Spleen (tissue), 11 donors: ENCODE data around the gene MAD2L1BP. TPM values are rescaled to one million over a fixed set of nuclear protein-coding genes. Genes with fewer than 3 reads are reported as not detected.
A peak's percentile ranks its signal among the peaks of the same experiment; 100 is the strongest.

Source experiments
- DNase-seq: peaks from one replicate; pipeline ENCODE4 v3.0.0-alpha.2; 2020
- H3K27ac ChIP-seq, 8 donors: fragments of 200-600 bp; sonication (generic) in 7 of 8; 1 replicate in 4 of 8; 2 replicates in 4 of 8; pipeline versions ENCODE4 v1.5.0 to v1.8.0; 2016 to 2021; ENCODE audit warnings: inconsistent platforms in 4 of 8, mild to moderate bottlenecking in 4 of 8, moderate library complexity in 1 of 8
- H3K27me3 ChIP-seq, 7 donors: fragments of 200-600 bp; sonication (generic) in 6 of 7; replicated peaks in 1 of 7; 1 replicate in 4 of 7; 2 replicates in 3 of 7; pipeline versions ENCODE4 v1.5.0 to v1.8.0; 2016 to 2021; ENCODE audit warnings: inconsistent platforms in 3 of 7, mild to moderate bottlenecking in 1 of 7
- H3K36me3 ChIP-seq, 6 donors: fragments of 200-600 bp; sonication (generic) in 5 of 6; 1 replicate in 4 of 6; 2 replicates in 2 of 6; pipeline versions ENCODE4 v1.5.0 to v1.8.0; 2016 to 2021; ENCODE audit warnings: inconsistent platforms in 2 of 6
- H3K4me1 ChIP-seq, 6 donors: fragments of 200-600 bp; sonication (generic) in 5 of 6; 1 replicate in 3 of 6; 2 replicates in 3 of 6; pipeline versions ENCODE4 v1.5.0 to v1.8.0; 2016 to 2021; ENCODE audit warnings: inconsistent platforms in 3 of 6
- H3K4me3 ChIP-seq, 8 donors: fragments of 200-600 bp; sonication (generic) in 7 of 8; 1 replicate in 4 of 8; 2 replicates in 4 of 8; pipeline versions ENCODE4 v1.5.0 to v1.8.0; 2016 to 2021; ENCODE audit warnings: inconsistent platforms in 4 of 8, mild to moderate bottlenecking in 4 of 8, moderate library complexity in 2 of 8
- H3K9me3 ChIP-seq, 8 donors: fragments of 200-600 bp; sonication (generic) in 7 of 8; 1 replicate in 4 of 8; 2 replicates in 4 of 8; pipeline versions ENCODE4 v1.5.0 to v1.8.0; 2016 to 2021; ENCODE audit warnings: inconsistent platforms in 4 of 8
- CTCF ChIP-seq, 11 experiments: fragments of 200-600 bp in 7 of 11; fragments of 450-650 bp in 4 of 11; sonication (generic) in 4 of 11; IDR thresholded peaks in 8 of 11; conservative IDR thresholded peaks in 3 of 11; 1 replicate in 7 of 11; 2 replicates in 4 of 11; pipeline versions ENCODE4 v1.4.0 to v1.8.0; 2016 to 2021; ENCODE audit warnings: antibody characterized with exemption in 11 of 11, inconsistent platforms in 4 of 11, mild to moderate bottlenecking in 1 of 11
- POLR2A ChIP-seq, 3 donors: fragments of 450-650 bp; IDR thresholded peaks; one replicate each; pipeline ENCODE4 v1.5.1; 2017; ENCODE audit warnings: antibody characterized with exemption in 3 of 3, mild to moderate bottlenecking in 1 of 3
- POLR2AphosphoS5 ChIP-seq, 3 donors: sonication (generic); formaldehyde crosslinking; IDR thresholded peaks; one replicate each; pipeline ENCODE4 v1.5.1; 2017; ENCODE audit warnings: antibody characterized with exemption in 3 of 3
- WGBS, 5 donors: extraction: QIAGEN DNeasy Blood & Tissue Kit in 3 of 5; methylation state at CpG; one replicate each; pipeline versions ENCODE4 v1.1.5 to v1.1.7; 2013 to 2018; 5-methylcytosine and 5-hydroxymethylcytosine counted together
- intact Hi-C: fragments of 100-400 bp; cut with DNase I; formaldehyde crosslinking; loops from one replicate; pipeline ENCODE4 v1.15.0; 2023; ENCODE audit warnings: low total_unique reads
- polyA plus RNA-seq, 3 donors: library from polyadenylated mRNA; stranded (reverse); fragments of 200-250 nt; gene quantifications; one replicate each; pipeline ENCODE4 v1.2.1, GENCODE V29; 2013
- total RNA-seq, 7 donors: library from RNA; depleted of rRNA in 3 of 7; stranded (reverse); fragments of >200 nt in 3 of 7; fragmentation: NEBNext Ultra II Directional in 4 of 7; extraction: Animal tissue kit (Norgen Biotek cat#: 25700) in 4 of 7; gene quantifications; one replicate each; pipeline versions ENCODE4 v1.1.0 to v1.2.1, GENCODE V29; 2016 to 2021
- donor health status: healthy with polysubstance abuse.
- donor health status: DM: no; HTN: no; CAD: no; lungs with moderate emphysema.
- donor health status: DM: no; HTN: no; CAD: no.
- donor health status: Bipolar disorder and iron deficiency.
- donor health status: healthy.
- donor health status: DM: no; HTN: no; CAD: no.
- donor health status: DM: yes; HTN: yes; CAD: no.

MAD2L1BP gene
- total and polyA plus RNA-seq, 10 donors = 18.9 to 33.4 (median 21.7) TPM

GRCh38 chr6:43666196-43666920, 30.7 kb downstream of the MAD2L1BP start:
- Histone ChIP-seq H3K9me3 (peaks cover 0 to under 1% (median 0%) of the 10 kb centered on the region in 8 donors), H3K27me3 (peaks cover 0 to 5% (median 0%) of the 10 kb centered on the region in 7 donors), H3K27ac (no peak overlapping the region), H3K4me1 (peaks cover 11 to 45% (median 23%) of the 10 kb centered on the region in 6 donors), H3K36me3 (peaks cover 0 to 25% (median 10%) of the 10 kb centered on the region in 6 donors), H3K4me3 (no peak overlapping the region)
- TF ChIP-seq POLR2AphosphoS5 (IDR thresholded peaks at IDR 0.05) (no peak), CTCF (IDR thresholded peaks at IDR 0.05 in 8 of 11, conservative IDR thresholded peaks at IDR 0.05 in 3 of 11) (no peak), POLR2A (IDR thresholded peaks at IDR 0.05) (no peak)
- no peak for DNase-seq
- WGBS, 5 donors = 56 to 79% (median 76%) methylated on average over 8 to 13 of the region's 13 CpGs
- intact Hi-C loops = loop anchor here (5.0 to 10.0 kb wide), 2 partner anchors 88 to 411 kb away; no protein-coding TSS in a partner anchor

GRCh38 chr6:43667245-43668150, 31.9 kb downstream of the MAD2L1BP start:
- peak; percentile 93 to 98 (median 96) for TF ChIP-seq CTCF (IDR thresholded peaks at IDR 0.05 in 8 of 11, conservative IDR thresholded peaks at IDR 0.05 in 3 of 11)
- TF ChIP-seq POLR2A (IDR thresholded peaks at IDR 0.05) = no peak
- TF ChIP-seq POLR2AphosphoS5 (IDR thresholded peaks at IDR 0.05) = peak; percentile 82 to 85 (median 84)
- Histone ChIP-seq H3K36me3 (peaks cover 0 to 36% (median 22%) of the 10 kb centered on the region in 6 donors), H3K27ac (peak overlapping the region in 7 of 8 donors; percentile 14 to 72 (median 62)), H3K27me3 (peaks cover 0 to 5% (median 0%) of the 10 kb centered on the region in 7 donors), H3K4me1 (peaks cover 11 to 56% (median 26%) of the 10 kb centered on the region in 6 donors), H3K4me3 (peak overlapping the region in 1 of 8 donors; percentile 37), H3K9me3 (no peaks in the 10 kb centered on the region)
- intact Hi-C loops = loop anchor here (5.0 to 10.0 kb wide), 2 partner anchors 87 to 410 kb away; no protein-coding TSS in a partner anchor
- DNase-seq = peak; percentile 93
- WGBS, 5 donors = 14 to 25% (median 15%) methylated on average over 10 to 16 of the region's 16 CpGs

DNA sequence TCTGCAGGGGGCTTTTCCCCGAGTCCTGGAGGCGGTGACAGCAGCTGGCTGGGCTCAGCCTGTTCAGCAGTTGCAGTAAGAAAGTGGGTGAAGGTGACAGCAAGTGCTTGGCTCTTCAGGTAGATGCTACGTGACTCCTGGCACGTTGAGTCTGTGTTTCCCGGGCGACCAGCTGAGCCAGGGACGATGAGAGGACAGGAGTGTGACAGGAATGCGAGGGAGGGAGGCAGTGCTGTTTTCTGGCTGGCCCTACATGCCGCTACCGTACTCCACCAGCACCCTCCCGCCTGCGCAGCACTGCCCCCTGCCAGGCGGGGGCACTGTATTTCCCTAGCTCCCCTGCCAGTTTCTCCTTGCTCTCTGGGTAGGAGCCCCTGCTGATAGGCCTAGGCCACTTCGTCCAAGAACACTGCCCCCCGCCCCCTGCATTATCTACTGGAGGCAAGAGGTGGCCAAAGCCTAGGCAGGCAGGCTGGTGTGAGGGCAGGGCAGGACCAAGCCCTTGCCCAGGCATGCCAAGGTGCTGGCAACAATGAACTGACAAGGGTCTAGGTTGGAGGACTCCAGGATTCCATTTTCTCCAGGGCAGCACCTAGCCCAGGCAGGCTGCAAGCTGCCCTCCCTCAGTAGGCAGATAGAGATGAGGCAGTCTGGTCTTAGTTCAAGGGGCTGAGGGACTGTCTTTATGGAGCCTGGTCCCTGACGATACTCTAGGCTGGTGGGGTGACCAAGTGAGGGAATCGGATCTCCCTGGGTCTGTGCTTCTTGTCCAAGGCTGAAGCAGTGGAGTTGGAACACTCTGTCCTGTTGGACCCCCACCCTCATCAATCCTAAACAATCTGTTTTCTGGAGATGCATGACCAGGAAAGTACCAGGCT, 32.8 kb downstream of the MAD2L1BP start:
- Histone ChIP-seq H3K4me3 (no peak overlapping the region), H3K27me3 (peaks cover 0 to 5% (median 0%) of the 10 kb centered on the region in 7 donors), H3K27ac (peak overlapping the region; percentile 14 to 72 (median 62)), H3K9me3 (no peaks in the 10 kb centered on the region), H3K36me3 (peaks cover 0 to 45% (median 30%) of the 10 kb centered on the region in 6 donors), H3K4me1 (peaks cover 11 to 64% (median 28%) of the 10 kb centered on the region in 6 donors)
- peak; percentile 58 to 83 (median 76) for TF ChIP-seq POLR2AphosphoS5 (IDR thresholded peaks at IDR 0.05)
- TF ChIP-seq POLR2A (IDR thresholded peaks at IDR 0.05) = no peak
- TF ChIP-seq CTCF (IDR thresholded peaks at IDR 0.05 in 8 of 11, conservative IDR thresholded peaks at IDR 0.05 in 3 of 11) = peak in 10 of 11 experiments; percentile 20 to 72 (median 58)
- intact Hi-C loops = loop anchor here (5.0 to 10.0 kb wide), 2 partner anchors 86 to 409 kb away; no protein-coding TSS in a partner anchor
- peak; percentile 83 for DNase-seq
- 21 to 38% (median 23%) methylated on average over 16 to 17 of the region's 17 CpGs for WGBS, 5 donors
